Erythroblast (primary cell): ENCODE measurements around the gene INTS11.

Source experiments
- DNase-seq, 2 experiments: peaks; one replicate each; lab custom pipeline; 2025; lab: John Stamatoyannopoulos, UW
- GATA1 ChIP-seq: IDR thresholded peaks from 2 replicates; pipeline ENCODE4 v1.6.1; 2011; ENCODE audit warnings: low read depth, mild to moderate bottlenecking, control low read depth, low read length, moderate library complexity
- POLR2A ChIP-seq: IDR thresholded peaks from 2 replicates; pipeline ENCODE4 v1.6.1; 2011; ENCODE audit warnings: mild to moderate bottlenecking, low read length

INTS11 gene

DNA sequence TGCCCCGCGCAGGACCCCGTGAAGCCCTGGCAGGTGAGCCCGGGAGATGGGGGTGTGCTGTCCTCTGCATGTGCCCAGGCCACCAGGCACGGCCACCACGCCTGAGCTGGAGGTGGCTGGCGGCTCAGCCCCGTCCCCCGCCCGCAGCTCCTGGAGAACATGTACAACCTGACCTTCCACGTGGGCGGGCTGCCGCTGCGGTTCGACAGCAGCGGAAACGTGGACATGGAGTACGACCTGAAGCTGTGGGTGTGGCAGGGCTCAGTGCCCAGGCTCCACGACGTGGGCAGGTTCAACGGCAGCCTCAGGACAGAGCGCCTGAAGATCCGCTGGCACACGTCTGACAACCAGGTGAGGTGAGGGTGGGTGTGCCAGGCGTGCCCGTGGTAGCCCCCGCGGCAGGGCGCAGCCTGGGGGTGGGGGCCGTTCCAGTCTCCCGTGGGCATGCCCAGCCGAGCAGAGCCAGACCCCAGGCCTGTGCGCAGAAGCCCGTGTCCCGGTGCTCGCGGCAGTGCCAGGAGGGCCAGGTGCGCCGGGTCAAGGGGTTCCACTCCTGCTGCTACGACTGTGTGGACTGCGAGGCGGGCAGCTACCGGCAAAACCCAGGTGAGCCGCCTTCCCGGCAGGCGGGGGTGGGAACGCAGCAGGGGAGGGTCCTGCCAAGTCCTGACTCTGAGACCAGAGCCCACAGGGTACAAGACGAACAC is 8.5 kb upstream of the INTS11 start:
- no peak for DNase-seq
- TF ChIP-seq POLR2A = no peak
- TF ChIP-seq GATA1 = no peak

DNA sequence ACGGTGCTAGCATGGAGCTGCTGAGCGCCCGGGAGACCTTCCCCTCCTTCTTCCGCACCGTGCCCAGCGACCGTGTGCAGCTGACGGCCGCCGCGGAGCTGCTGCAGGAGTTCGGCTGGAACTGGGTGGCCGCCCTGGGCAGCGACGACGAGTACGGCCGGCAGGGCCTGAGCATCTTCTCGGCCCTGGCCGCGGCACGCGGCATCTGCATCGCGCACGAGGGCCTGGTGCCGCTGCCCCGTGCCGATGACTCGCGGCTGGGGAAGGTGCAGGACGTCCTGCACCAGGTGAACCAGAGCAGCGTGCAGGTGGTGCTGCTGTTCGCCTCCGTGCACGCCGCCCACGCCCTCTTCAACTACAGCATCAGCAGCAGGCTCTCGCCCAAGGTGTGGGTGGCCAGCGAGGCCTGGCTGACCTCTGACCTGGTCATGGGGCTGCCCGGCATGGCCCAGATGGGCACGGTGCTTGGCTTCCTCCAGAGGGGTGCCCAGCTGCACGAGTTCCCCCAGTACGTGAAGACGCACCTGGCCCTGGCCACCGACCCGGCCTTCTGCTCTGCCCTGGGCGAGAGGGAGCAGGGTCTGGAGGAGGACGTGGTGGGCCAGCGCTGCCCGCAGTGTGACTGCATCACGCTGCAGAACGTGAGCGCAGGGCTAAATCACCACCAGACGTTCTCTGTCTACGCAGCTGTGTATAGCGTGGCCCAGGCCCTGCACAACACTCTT is 7.7 kb upstream of the INTS11 start:
- TF ChIP-seq GATA1 = no peak
- no peak for TF ChIP-seq POLR2A
- DNase-seq = no peak

DNA sequence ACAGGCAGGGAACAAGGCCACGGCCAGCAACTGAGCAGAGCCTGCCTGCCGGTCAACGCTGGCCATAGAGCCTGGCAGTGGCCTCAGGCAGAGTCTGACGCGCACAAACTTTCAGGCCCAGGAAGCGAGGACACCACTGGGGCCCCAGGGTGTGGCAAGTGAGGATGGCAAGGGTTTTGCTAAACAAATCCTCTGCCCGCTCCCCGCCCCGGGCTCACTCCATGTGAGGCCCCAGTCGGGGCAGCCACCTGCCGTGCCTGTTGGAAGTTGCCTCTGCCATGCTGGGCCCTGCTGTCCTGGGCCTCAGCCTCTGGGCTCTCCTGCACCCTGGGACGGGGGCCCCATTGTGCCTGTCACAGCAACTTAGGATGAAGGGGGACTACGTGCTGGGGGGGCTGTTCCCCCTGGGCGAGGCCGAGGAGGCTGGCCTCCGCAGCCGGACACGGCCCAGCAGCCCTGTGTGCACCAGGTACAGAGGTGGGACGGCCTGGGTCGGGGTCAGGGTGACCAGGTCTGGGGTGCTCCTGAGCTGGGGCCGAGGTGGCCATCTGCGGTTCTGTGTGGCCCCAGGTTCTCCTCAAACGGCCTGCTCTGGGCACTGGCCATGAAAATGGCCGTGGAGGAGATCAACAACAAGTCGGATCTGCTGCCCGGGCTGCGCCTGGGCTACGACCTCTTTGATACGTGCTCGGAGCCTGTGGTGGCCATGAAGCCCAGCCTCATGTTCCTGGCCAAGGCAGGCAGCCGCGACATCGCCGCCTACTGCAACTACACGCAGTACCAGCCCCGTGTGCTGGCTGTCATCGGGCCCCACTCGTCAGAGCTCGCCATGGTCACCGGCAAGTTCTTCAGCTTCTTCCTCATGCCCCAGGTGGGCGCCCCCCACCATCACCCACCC is 6.9 kb upstream of the INTS11 start, which contains the start of gene TAS1R3:
TSS of gene TAS1R3 (plus strand) at position 213 of the 898 bp plus-strand sequence. CDS start at position 279, 66 bp downstream.
- TF ChIP-seq POLR2A (no peak), GATA1 (no peak)
- no peak for DNase-seq

DNA sequence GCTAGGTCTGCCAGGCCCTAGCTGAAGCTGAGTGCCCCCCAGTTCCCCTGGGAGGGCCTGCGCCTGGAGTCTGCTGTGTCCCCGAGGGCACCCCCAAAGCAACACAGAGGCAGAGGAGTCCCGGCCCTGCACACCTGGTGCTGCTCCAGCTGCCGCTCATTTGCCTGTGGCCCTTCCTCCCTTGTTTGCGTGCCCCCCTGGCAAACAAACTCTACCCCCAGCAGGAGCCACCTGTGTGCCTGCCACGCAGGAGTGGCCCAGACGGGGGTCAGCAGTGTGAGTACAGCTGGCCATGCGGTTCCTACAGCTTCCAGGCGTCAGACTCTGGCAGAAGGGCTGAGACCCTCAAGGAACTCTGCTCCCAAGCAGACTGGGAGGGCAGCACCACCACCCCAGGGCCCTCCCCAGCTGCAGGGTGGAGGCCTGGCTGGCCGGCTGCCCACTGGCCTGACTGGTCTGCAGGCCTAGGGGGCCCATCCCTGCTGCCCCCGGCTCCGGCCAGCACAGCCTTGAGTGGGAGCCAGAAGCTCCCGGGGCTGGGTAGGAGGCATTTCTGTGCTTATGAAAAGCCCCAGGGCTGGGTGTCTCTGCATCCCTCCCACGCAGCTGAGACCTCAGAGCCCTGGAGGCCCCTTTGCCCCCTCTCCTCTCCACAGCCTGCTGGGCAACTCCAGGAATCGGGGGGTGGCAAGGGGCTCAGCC is 6.1 kb upstream of the INTS11 start:
- no peak for TF ChIP-seq GATA1
- TF ChIP-seq POLR2A = no peak
- DNase-seq = peak in 1 of 2 experiments; percentile 28

GRCh38 chr1:1329304-1330210 is 5.1 kb upstream of the INTS11 start:
- TF ChIP-seq POLR2A = peak; percentile 46
- no peak for TF ChIP-seq GATA1
- peak in 1 of 2 experiments; percentile 34 for DNase-seq

DNA sequence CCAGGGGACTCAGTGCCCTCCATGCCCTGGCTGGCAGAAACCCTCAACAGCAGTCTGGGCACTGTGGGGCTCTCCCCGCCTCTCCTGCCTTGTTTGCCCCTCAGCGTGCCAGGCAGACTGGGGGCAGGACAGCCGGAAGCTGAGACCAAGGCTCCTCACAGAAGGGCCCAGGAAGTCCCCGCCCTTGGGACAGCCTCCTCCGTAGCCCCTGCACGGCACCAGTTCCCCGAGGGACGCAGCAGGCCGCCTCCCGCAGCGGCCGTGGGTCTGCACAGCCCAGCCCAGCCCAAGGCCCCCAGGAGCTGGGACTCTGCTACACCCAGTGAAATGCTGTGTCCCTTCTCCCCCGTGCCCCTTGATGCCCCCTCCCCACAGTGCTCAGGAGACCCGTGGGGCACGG is 3.8 kb upstream of the INTS11 start:
- DNase-seq = no peak
- TF ChIP-seq GATA1 (no peak), POLR2A (no peak)

- DNase-seq = no peak
- no peak for TF ChIP-seq GATA1
- no peak for TF ChIP-seq POLR2A
Observed at GRCh38 chr1:1327291-1327690, 2.8 kb upstream of the INTS11 start.

GRCh38 chr1:1326075-1326605 is 1.7 kb upstream of the INTS11 start:
- DNase-seq = peak in 1 of 2 experiments; percentile 31

DNA sequence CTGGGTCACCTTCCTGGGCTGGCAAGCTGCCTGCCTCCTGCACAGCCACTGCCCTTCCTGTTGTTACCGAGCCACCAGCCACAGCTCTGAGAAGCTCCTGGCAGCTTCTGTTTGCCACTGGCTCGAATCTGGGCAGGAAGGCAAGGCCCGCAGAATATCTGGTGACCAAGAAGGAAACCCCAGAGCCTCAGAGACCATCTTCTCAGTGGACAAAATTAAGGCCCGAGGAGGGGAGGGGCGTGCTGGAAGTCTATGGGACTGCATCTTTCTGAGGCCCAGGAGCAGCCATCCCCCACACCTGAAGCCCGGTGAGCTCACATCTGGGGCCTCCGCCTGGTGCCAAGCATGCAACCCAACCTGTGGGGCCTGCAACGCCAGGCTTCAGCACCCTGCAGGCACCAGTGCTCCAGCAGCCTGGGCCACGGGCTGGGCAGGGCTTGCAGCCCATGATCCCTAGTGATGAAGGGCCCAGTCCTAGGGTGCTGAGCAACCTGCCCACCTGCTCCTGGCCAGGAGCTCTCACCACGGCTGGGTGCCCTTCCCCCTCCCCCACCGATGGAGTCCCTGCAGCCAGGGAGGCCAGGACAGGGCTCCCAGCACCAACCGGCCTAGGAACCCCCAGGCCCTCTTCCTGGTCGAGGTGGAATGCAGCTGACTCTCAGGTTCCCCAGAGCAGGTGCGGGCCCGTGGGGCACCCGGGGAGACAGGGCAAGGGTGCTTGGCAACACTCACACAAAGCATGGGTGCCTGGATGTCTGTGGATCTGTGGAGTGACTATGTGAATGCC is 1.0 kb upstream of the INTS11 start:
- DNase-seq = no peak
- TF ChIP-seq GATA1 (no peak), POLR2A (no peak)

More at GRCh38 chr1:1326075-1326605, 1.7 kb upstream of the INTS11 start:
- TF ChIP-seq GATA1 (no peak), POLR2A (no peak)

DNA sequence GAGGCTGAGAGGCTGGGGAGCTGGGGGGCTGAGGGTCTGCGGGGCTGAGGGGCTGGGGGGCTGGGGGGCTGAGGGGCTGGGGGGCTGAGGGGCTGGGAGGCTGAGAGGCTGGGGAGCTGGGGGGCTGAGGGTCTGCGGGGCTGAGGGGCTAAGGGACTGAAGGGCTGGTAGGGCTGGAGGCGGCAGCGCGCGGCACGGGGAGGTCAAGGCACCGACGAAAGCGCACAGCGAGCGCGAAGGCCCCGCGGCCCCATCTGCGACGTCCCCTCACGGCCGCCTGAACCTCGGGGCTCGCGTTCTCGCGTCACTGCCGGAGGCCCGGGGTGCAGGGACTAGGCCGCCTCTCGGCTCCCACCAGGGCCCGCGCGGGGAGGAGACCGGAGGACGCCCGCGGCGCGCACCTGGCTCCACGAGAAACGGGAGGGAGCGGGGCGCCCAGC is 356 bp downstream of the INTS11 start:
- TF ChIP-seq GATA1 = no peak
- TF ChIP-seq POLR2A = no peak
- no peak for DNase-seq

- TF ChIP-seq POLR2A (no peak), GATA1 (no peak)
- DNase-seq = no peak
Observed at GRCh38 chr1:1322952-1323351, 1.5 kb downstream of the INTS11 start.
